Adrenal gland (tissue), 12 donors: ENCODE data around the gene TTYH2. TPM values are rescaled to one million over a fixed set of nuclear protein-coding genes. Genes with fewer than 3 reads are reported as not detected.

Source experiments
- DNase-seq, 7 donors: peaks; one replicate each; pipeline ENCODE4 v3.0.0-alpha.2; 2019 to 2020
- H3K27ac ChIP-seq, 5 donors: fragments of 200-600 bp; sonication (generic) in 4 of 5; 1 replicate in 3 of 5; 2 replicates in 2 of 5; pipeline versions ENCODE4 v1.5.1 to v1.8.0; 2016 to 2020; ENCODE audit warnings: mild to moderate bottlenecking in 1 of 5
- H3K27me3 ChIP-seq: fragments of 200-600 bp; 2 replicates; pipeline ENCODE4 v1.8.0; 2021
- H3K36me3 ChIP-seq, 2 donors: fragments of 200-600 bp; replicated peaks in 1 of 2; 1 replicate in 1 of 2; 2 replicates in 1 of 2; pipeline versions ENCODE4 v1.5.1 to v1.8.0; 2018 to 2022
- H3K4me1 ChIP-seq, 2 donors: fragments of 200-600 bp; replicated peaks in 1 of 2; 1 replicate in 1 of 2; 2 replicates in 1 of 2; pipeline versions ENCODE4 v1.5.1 to v1.8.0; 2018 to 2021
- H3K4me3 ChIP-seq, 4 donors: fragments of 200-600 bp; sonication (generic) in 3 of 4; one replicate each; pipeline ENCODE4 v1.5.1; 2016 to 2018
- H3K9me3 ChIP-seq, 3 donors: fragments of 200-600 bp; sonication (generic) in 1 of 3; replicated peaks in 1 of 3; 1 replicate in 2 of 3; 2 replicates in 1 of 3; pipeline versions ENCODE4 v1.5.1 to v1.8.0; 2016 to 2021
- CTCF ChIP-seq, 6 experiments: fragments of 450-650 bp in 4 of 6; fragments of 200-600 bp in 2 of 6; sonication (generic) in 1 of 6; IDR thresholded peaks; 1 replicate in 5 of 6; 2 replicates in 1 of 6; pipeline versions ENCODE4 v1.5.1 to v1.8.0; 2016 to 2021; ENCODE audit warnings: antibody characterized with exemption in 6 of 6, mild to moderate bottlenecking in 2 of 6, moderate library complexity in 1 of 6
- POLR2A ChIP-seq, 2 donors: fragments of 450-650 bp; IDR thresholded peaks; one replicate each; pipeline ENCODE4 v1.6.1; 2017; ENCODE audit warnings: antibody characterized with exemption in 2 of 2, mild to moderate bottlenecking in 2 of 2, moderate library complexity in 1 of 2
- WGBS, 4 donors: extraction: QIAGEN DNeasy Blood & Tissue Kit in 2 of 4; methylation state at CpG; one replicate each; pipeline versions ENCODE4 v1.1.5 to v1.1.7; 2013 to 2017; 5-methylcytosine and 5-hydroxymethylcytosine counted together
- intact Hi-C, 2 donors: fragments of 100-400 bp; cut with DNase I; formaldehyde crosslinking; loops; one replicate each; pipeline versions ENCODE4 v1.14.1 to v1.15.0; 2022 to 2023
- polyA plus RNA-seq, 3 donors: library from polyadenylated mRNA; stranded (reverse); fragments of 200-250 nt in 2 of 3; fragments of 350-450 nt in 1 of 3; fragmentation: Illumina TruSeq in 1 of 3; extraction: RNeasy Lipid Tissue Mini Kit (QIAGEN cat#74804) in 1 of 3; gene quantifications; one replicate each; pipeline ENCODE4 v1.2.3, GENCODE V29; 2013 to 2014
- total RNA-seq, 9 donors: library from RNA; depleted of rRNA in 4 of 9; stranded (reverse); fragments of >200 nt in 4 of 9; fragments of 120-200 nt in 1 of 9; fragmentation: NEBNext Ultra II Directional in 1 of 9; extraction: Animal tissue kit (Norgen Biotek cat#: 25700) in 1 of 9; gene quantifications; one replicate each; pipeline versions ENCODE4 v1.1.0 to v1.2.4, GENCODE V29; 2013 to 2023
- donor health status: healthy with polysubstance abuse.
- donor health status: Bipolar disorder and iron deficiency.
- donor health status: DM: yes; HTN: yes; CAD: no.
- donor health status: DM: no; HTN: no; CAD: no.
- donor health status: DM: no; HTN: no; CAD: no.
- donor health status: DM: yes; HTN: yes; CAD: no.

TTYH2 gene
- total and polyA plus RNA-seq, 12 donors: 2.9 to 40.5 (median 7.8) TPM

DNA sequence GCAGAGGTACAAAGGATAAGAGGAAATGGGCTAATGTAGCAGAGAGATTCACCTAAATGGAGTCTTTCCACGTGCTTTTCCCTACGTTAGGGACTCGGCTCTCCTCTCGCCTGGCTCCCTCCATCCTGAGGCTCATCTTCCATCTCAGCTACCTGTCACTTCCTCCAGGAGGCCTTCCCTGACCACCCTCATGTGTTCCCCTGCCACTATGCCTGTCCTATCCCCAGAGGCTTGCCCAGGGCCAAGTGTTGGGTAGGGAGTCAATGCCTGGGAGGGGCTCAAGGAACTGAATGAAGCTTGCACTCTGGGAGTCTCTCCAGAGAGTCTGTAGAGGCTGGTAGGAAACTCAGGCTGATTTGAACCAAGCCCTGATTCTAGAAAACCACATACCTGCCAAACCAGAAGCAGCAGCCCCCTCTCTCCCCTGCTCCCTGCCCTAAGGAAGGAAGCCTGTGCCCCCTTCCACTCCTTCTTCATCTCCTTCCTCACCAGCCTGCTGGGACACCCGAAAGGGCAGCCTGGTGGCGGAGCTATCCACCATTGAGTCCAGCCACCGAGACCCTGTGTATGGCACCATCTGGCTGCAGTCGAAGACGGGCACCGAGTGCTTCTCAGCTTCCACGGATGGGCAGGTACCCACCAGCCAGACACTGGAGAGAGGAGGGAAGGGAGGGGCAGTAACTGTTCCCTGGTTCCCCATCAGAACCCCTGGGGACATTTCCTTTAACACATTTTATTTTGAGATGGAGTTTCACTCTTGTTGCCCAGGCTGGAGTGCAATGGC lies 86.0 kb downstream of the TTYH2 start:
- 81 to 87% (median 82%) methylated on average over 11 of the region's 11 CpGs for WGBS, 4 donors
- H3K9me3 ChIP-seq: no peaks in the 10 kb centered on the region
- intact Hi-C loops: loop anchor here (5.0 to 10.0 kb wide), 3 partner anchors 55 to 87 kb away; partner anchors contain the start of genes BTBD17 (in 1 of the 2) and TTYH2 (in 1 of the 2)
- no peaks in the 10 kb centered on the region for H3K36me3 ChIP-seq
- H3K4me1 ChIP-seq: peaks cover 4 to 24% of the 10 kb centered on the region in 2 donors
- no peak for DNase-seq
- H3K27ac ChIP-seq: peak overlapping the region in 1 of 5 donors; percentile 52
- TF ChIP-seq POLR2A (IDR thresholded peaks at IDR 0.05): no peak
- TF ChIP-seq CTCF (IDR thresholded peaks at IDR 0.05): no peak
- H3K4me3 ChIP-seq: no peak overlapping the region
- no peaks in the 10 kb centered on the region for H3K27me3 ChIP-seq

DNA sequence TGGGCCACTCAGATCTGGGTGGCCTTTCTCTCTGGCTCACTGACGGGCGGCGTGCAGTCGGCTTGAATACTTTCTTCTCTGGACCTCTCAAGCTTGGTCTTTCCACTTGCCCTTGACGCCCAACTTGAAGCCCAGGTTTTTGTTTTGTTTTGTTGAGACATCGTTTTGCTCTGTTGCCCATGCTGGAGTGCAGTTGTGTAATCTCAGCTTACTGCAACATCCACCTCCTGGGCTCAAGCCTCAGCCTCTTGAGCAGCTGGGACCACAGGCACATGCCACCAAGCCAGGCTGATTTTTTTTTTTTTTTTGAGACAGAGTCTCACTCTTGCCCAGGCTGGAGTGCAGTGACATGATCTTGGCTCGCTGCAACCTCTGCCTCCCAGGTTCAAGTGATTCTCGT lies 89.9 kb downstream of the TTYH2 start:
- no peaks in the 10 kb centered on the region for H3K36me3 ChIP-seq
- TF ChIP-seq POLR2A (IDR thresholded peaks at IDR 0.05): no peak
- TF ChIP-seq CTCF (IDR thresholded peaks at IDR 0.05): no peak
- no peaks in the 10 kb centered on the region for H3K27me3 ChIP-seq
- no peak overlapping the region for H3K27ac ChIP-seq
- H3K4me3 ChIP-seq: no peak overlapping the region
- no peak for DNase-seq
- intact Hi-C loops: loop anchor here (5.0 to 10.0 kb wide), 2 partner anchors 51 to 59 kb away; partner anchors contain the start of gene BTBD17 (in 1 of the 2)
- WGBS, 4 donors: 79 to 93% (median 88%) methylated on average over 8 of the region's 8 CpGs
- H3K9me3 ChIP-seq: peaks cover 0 to 9% (median 0%) of the 10 kb centered on the region in 3 donors
- H3K4me1 ChIP-seq: peaks cover 0 to 2% of the 10 kb centered on the region in 2 donors

GRCh38 chr17:74304184-74304583 lies 90.8 kb downstream of the TTYH2 start:
- TF ChIP-seq POLR2A (IDR thresholded peaks at IDR 0.05) (no peak), CTCF (IDR thresholded peaks at IDR 0.05) (no peak)
- no peaks in the 10 kb centered on the region for H3K36me3 ChIP-seq
- H3K4me1 ChIP-seq: no peaks in the 10 kb centered on the region
- peaks cover 4% of the 10 kb centered on the region for H3K27me3 ChIP-seq
- WGBS, 4 donors: 66 to 85% (median 73%) methylated on average over 5 of the region's 5 CpGs
- H3K27ac ChIP-seq: no peak overlapping the region
- no peak for DNase-seq
- peaks cover 0 to 9% (median 0%) of the 10 kb centered on the region in 3 donors for H3K9me3 ChIP-seq
- H3K4me3 ChIP-seq: no peak overlapping the region
- intact Hi-C loops: loop anchor here (5.0 to 10.0 kb wide), 2 partner anchors 51 to 58 kb away; partner anchors contain the start of gene BTBD17 (in 1 of the 2)

GRCh38 chr17:74305865-74306654 lies 92.7 kb downstream of the TTYH2 start:
- intact Hi-C loops: loop anchor here in 1 of 2 donors (10.0 kb wide), 1 partner anchor 49 kb away; no protein-coding TSS in a partner anchor
- no peaks in the 10 kb centered on the region for H3K36me3 ChIP-seq
- no peak for TF ChIP-seq POLR2A (IDR thresholded peaks at IDR 0.05)
- no peak for TF ChIP-seq CTCF (IDR thresholded peaks at IDR 0.05)
- H3K4me1 ChIP-seq: no peaks in the 10 kb centered on the region
- no peak for DNase-seq
- no peak overlapping the region for H3K27ac ChIP-seq
- peaks cover 4% of the 10 kb centered on the region for H3K27me3 ChIP-seq
- H3K9me3 ChIP-seq: peaks cover 0 to 9% (median 0%) of the 10 kb centered on the region in 3 donors
- WGBS, 4 donors: 63 to 78% (median 70%) methylated on average over 10 of the region's 10 CpGs
- no peak overlapping the region for H3K4me3 ChIP-seq
